Daoy (cell line): Measurements from ENCODE around the gene C15orf62. TPM values are rescaled to one million over a fixed set of nuclear protein-coding genes. Genes with fewer than 3 reads are reported as not detected.

Experiments used
- DNase-seq: peaks from one replicate; pipeline ENCODE4 v3.0.0-alpha.2; 2015; ENCODE audit warnings: low read depth
- total RNA-seq: library from RNA; depleted of rRNA; stranded (reverse); fragments of >200 nt; shearing (Covaris generic); gene quantifications from 2 replicates; pipeline ENCODE4 v1.2.3, GENCODE V29; 2014; rRNA removed

C15orf62 gene, protein sequence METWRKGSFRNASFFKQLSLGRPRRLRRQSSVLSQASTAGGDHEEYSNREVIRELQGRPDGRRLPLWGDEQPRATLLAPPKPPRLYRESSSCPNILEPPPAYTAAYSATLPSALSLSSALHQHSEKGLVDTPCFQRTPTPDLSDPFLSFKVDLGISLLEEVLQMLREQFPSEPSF
- 0.40 TPM in 1 of 2 replicates, not detected in the other for total RNA-seq

DNA sequence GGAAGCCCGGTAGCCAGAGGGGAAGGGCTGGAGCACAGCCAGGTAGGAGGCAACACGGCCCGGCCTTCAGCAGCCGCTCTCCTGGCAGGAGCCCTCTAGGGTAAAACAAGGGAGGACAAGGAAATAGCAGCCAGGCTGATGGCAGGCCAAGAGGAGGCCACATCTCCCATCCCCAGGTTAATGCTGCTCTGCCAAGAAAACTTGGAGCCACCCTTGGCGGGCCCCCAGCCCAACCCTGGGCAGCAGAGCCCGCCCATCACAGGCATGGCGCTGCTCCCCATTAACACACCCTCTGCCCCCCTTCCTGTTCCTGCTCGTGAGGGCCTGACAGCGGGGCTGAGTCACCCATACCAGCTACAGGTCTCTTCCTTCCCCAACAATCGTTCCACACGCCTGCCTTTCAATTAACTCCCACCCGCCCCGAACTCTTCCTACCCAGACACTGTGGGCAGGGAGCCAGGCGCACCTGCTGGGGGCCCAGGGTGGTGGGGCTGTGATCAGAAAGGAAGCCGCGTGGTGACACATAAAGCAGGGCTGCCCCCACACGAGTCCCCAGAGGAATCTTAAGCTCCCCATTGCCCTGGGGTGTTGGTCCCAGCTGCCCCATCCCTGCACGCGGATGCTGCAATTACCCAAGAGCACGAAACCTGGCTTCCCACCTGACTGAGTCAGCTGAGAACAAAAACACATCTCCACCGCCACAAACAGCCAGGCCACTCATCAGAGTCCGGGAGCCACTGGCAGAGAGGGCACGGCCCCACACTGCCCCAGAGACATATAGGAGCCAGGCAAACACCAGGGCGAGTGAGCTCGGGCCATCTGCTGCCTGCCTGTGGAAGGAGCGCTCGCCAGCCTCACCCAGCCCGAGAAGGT lies at the start of gene C15orf62:
TSS of gene C15orf62 (plus strand) at position 707 of the 873 bp plus-strand sequence. CDS start 516 bp downstream, outside the sequence.
- DNase-seq = peak; percentile 92

DNA sequence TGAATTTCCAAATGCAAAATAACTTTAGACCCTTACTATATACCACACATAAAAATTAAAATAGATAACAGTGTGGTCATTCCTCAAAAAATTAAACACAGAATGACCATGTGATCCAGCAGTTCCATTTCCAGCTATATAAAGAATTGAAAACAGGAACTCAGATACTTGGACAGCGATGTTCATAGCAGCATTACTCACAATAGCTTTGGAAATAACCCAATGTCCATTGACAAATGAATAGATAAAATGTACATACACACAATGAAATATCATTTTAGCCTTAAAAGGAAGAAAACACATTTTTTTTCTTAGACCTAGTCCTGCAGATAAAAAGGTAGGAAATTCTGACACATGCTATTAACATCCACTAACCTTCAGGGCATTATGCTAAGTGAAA lies 48.1 kb upstream of the C15orf62 start:
- DNase-seq = no peak

DNA sequence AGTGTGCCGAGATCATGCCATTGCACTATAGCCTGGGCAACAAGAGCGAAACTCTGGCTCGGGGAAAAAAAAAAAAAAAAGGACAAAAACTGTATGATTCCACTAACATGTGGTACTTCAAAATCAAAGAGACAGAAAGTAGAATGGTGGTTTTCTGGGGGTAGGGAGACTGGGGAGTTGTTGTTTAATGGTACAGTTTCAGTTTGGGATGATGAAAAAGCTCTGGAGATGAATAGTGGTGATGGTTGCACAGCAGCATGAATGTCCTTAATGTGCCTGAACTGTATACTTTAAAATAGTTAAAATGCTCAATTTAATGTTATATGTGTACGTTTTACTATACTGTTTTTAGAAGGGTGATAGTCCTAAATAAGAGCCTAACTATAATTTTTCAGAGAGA lies 47.4 kb upstream of the C15orf62 start:
- no peak for DNase-seq

DNA sequence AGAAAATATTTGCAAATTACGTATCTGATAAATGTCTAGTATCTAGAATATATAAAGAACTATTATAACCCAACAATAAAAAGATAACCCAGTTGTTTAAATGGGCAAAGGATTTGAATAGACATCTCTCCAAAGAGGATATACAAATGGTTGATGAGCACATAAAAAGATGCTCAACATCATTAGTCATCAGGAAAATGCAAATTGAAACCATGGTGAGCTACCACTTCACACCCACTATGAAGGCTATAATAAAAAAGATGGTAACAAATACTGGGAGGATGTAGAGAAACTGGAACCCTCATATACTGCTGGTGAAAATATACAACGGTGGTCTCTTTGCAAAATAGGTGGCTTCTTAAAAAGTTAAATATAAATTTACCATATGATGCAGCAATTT lies 46.8 kb upstream of the C15orf62 start:
- DNase-seq = no peak

DNA sequence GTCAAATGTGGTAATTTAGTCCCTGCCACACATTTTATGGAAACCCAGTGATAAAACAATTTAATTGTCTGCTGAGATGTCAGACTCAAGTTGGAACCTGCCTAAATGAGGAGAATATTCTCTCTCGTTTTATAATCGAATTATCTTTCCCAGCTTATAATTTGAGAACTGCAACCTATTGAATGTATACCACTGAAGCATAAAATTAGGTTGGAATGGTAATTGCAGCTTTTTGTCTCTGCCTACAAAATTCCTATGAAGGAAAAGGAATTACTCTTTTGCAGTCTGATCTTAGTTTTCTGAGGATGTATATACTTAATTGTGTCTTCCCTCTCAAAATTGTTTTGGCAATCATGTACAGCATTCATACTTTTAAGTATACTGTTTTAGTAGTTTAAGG lies 45.9 kb upstream of the C15orf62 start:
- DNase-seq = no peak

DNA sequence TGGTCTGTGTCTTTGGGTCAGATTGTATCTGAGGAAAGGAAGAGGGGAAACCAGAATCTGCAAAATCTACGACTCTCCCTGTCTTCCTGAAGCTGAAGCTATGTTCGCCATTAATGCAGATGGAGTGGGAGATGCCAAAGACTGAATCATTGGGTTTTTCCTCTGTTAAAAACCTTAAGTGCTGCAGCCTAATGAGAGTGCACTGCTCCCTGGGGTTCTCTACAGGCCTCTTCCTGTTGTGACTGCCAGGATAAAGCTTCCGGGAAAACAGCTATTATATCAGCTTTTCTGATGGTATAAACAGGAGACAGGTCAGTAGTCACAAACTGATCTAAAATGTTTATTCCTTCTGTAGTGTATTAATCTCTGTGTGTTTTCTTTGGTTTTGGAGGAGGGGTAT lies 38.7 kb upstream of the C15orf62 start:
- DNase-seq = peak; percentile 4

DNA sequence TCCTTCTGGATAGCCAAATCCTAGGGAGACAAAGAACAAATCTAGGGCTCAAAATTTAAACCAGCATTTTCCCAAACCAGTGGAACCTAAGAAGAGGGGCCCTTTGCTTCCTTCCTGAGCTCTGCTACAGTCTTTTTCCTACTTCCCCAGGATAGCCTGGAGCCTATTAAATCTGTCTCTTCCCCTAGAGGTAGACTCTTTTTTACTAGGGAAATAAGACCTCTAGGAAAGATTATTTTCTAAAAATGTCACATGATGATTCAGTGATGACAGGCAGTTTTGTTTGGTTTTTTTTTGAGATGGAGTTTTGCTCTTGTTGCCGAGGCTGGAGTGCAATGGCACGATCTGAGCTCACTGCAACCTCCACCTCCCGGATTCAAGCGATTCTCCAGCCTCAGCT lies 33.2 kb upstream of the C15orf62 start:
- no peak for DNase-seq

DNA sequence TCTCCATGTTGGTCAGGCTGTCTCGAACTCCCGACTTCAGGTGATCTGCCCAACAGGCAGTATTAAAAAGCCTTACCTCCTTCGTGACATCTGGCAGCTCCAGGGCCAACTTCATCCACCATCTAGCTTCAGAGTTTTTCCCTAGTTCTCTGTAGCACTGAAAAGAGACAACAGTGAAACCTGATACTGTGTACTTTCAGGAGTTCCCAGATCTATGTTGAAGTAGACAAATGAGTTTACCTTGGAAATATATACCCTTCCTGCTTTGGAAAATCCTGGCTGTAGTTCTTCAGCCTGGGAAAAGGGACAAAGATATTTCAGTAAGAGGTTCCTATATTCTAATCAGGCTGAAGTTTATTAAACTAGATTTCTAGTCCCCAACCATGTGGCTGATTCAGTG lies 32.7 kb upstream of the C15orf62 start:
- no peak for DNase-seq

DNA sequence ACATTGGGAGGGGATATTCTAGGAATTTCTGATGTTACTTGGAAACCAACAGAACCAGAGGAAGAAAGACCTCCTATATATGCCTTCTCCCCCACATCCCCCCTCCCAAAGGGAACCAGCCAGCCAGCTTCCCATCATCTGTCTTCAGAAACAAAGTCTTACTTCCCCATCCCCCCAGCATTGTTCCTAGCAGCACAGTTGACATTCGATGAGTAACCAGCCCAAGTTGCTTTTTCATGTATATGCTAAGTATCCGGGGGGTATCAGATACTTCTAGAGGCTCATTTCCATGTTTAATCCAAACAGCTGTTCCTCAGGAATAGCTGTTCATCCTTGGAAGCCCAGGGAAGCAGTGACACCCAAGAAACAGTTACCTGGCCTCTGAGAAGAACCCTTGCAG lies 30.7 kb upstream of the C15orf62 start:
- no peak for DNase-seq

DNA sequence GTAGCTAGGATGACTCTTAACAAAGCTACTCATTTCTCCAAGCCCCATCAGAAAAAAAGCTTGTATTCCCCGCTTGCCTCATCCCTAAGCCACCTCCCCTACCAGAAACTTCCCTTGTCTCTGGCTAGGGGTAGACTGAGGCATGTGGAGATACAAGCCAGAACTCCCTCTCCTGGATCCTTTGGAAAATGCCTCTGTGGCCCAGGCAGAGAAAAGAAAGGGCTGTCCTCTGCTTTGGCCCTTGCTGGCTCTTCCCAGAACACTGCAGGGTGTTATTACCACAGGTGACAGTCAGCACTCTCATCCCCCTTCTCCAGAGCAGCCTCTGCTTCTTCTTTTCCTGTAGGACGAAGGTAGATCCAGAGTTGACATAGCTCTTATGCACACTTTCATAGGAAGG lies 29.9 kb upstream of the C15orf62 start:
- DNase-seq = no peak

DNA sequence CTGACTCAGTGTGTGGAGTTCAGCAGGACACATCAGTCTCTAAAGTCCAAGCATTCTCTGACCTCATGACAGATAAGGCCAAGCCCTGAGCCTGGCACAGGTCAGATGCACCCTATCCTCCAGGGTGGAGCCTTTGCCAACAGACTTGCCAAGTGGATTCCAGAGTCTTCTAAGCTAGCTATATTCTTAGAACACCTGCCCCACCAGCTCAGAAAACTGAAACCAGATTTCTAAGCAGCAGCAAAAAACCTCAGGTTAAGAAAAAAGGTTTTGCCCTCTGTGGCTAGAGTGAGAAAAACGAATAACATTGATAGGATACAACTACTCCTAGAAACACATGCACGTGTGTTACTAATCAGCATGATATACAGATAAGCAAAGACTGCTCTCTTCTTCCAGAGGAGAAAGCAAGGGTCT lies 26.3 kb upstream of the C15orf62 start:
- DNase-seq = no peak

DNA sequence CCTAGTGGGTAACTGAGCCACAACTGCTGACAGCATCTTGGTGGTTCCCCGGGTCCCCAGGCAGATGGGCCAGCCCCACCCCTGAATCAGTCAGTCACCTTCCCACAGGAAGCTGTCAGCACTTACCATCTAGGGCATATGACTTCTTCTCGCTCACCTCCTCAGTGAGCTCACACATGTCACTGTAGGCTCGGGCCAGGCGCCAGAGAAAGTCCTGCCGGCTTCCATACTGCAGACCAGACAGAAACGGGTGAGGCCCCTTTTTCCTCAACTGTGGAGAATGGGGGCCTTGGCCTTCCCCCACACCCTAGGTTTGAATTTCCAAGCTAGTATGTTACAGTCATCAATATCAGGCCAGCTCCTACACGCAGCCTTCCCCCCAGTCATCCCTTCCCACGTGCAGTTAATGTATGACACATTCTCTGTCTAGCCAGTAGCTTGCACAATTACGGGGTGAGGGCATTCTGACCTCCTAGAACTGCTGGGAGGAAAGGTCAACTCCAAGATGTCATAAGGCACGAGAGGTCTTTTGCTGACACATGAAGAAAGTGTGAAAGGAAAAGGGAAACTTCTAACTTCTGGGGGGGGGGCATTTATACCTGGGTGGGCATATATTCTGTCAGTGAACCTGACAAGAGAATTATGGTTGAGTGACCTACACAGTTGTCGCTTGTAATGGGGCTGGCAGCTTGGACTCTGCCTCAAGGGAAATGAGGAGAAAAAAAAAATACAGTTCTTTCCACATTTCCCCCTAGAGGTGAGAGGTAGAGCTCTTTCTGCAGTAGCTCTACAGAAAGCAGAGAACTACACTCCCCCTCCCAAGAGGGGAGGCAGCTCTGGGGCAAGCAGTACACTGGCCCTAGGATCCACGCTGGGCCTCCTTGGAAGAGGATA lies 25.6 kb upstream of the C15orf62 start:
- peak; percentile 59 for DNase-seq

DNA sequence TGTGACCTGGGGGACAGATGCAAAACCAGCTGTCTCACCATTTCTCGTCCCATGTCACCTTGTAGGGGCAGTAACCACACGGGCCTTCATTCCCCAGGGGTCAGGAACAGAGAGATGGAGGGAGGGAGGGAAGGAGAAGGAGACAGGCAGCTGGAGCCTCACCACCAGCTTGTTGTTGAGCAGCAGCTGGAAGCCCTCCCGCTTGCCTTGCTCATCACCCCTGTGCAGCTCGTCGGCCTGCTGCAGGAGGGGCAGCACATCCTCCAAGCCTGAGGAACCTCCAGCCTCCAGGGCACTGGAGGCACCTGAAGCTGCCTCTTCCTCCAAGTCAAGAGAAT lies 25.0 kb upstream of the C15orf62 start:
- no peak for DNase-seq

DNA sequence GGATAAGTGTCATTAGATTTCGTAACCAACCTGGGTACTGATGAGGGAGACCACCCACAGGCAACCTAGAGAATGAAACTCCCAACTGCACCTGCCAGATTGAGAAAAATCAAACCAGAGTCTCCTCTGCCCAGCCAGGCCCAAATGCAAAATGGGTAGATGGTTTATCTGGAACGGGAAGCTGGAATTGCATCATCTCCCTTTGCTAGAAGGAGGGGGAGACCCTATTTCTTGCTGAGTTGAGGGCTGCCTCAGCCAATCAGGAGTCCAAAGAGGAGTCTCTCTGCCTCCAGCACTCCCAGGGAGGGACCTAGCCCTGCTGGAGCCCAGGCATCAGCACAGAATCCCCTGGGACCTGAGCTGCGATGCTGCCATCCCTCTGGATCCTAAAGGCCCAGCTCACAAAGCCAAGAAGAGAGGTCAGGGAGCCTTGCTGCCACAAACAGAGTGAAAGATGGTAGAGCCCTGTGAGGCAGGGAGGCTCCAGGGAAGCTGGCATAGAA lies 22.8 kb upstream of the C15orf62 start:
- no peak for DNase-seq

DNA sequence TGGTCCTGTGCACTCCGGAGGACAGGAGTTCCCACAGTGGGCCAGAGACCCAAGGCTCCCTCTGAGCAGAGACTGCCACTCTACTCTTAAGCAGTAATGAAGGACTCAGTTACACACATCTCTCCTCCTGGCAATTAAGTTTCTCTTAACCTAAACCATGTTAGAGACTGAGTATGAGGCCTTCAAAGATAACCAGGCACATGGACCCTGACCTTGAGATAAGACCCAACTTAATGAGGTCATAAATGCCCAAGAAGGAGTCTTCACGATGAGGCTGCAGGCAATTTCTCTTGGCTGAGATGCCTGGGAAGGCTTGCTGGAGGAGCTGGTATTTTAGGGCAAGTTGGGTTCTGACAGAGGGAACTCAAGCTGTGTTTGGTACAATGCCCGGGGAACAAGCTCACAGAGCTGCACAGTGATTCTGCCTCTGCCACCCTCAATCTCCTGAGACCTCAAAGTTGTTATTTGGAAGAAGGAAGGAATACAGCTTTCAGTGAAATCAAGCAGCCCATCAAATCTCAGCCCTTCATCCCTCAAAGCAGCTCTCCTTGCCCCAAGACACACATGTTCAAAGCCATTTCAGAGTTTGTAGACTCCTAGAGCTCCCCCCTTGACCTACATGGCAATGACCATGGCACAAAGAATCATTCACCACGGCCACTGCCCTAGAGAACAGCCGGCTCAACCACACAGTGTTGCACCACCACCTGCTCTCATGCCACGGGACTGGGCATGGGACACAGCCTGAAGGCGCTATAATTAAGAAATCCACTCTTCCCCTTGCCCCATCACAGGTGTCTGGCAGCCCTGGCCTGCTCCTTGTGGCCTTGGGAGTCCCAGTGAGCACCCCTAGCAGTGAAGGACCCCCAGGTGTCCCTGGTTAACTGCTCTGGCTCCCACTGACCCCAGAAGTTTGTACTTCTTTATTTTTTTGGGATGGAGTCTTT lies 21.8 kb upstream of the C15orf62 start:
- no peak for DNase-seq

DNA sequence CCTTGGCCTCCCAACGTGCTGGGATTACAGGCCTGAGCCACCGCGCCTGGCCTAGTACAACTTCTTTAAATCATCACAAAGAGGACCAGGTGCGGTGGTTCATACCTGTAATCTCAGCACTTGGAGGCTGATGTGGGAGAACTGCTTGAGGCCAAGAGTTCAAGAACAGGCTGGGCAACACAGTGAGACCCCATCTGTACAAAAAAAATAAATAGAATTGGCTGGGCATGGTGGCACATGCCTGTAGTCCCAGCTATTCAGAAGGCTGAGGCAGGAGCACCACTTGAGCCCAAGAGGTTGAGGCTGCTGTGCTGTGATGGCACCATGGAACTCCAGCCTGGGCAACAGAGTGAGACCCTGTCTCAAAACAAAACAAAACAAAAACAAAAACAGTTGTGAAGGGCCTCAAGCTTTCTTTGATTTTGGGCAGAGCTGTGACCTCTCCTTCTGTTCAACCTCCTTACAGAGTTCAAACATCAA lies 20.6 kb upstream of the C15orf62 start:
- no peak for DNase-seq

DNA sequence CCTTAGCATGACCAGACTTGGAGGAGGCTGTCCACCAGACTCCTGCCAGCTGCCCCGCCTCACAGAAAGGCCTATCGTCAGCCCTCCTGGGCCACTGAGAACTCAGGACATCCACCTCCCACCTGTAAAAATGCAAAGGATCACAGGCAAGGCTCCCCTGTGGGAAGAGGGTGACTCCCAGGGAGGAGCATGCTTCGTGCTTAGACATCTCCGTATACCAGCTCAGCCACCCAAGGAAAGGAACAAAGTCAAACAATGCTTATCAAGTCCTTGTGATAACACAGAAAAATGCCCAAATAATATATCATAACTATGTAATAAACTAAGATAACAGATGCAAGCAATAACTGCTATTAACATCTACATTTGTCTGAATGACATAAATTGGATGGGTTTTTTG lies 18.9 kb upstream of the C15orf62 start:
- no peak for DNase-seq

DNA sequence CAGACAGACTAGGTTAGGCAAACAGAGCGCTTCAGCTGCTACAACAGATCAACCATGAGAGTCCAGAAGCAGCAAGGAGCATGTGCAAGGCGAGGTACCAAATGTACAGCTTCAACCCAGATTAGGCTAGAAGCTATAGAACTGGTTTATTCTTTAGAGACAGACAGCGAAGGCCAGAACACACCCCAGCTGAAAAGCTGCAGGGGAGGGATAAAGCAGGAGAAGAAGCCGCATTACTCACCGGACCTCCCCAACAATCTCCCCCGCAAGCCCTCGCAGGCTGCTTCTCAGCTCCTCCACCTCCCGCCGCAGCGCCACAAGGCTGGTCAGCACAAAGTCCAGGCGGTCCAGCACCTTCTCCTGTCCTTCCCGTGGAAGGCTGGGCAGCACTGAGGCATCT lies 18.0 kb upstream of the C15orf62 start:
- no peak for DNase-seq

DNA sequence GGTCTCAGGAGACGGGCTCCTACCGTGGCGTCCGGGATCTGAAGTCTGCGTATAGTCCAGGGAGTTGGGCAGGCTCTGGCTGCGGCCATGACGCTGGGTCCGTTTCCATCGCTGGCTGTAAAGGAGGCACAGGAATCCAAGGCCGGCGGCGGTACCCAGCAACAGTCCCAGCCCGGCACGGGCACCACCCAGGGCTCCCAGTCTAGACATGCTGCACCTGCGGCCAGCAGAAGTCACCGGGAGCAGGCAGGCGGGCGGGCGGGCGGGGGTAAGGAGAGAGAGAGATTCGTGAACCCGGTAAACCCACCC lies 15.3 kb upstream of the C15orf62 start:
- no peak for DNase-seq

DNA sequence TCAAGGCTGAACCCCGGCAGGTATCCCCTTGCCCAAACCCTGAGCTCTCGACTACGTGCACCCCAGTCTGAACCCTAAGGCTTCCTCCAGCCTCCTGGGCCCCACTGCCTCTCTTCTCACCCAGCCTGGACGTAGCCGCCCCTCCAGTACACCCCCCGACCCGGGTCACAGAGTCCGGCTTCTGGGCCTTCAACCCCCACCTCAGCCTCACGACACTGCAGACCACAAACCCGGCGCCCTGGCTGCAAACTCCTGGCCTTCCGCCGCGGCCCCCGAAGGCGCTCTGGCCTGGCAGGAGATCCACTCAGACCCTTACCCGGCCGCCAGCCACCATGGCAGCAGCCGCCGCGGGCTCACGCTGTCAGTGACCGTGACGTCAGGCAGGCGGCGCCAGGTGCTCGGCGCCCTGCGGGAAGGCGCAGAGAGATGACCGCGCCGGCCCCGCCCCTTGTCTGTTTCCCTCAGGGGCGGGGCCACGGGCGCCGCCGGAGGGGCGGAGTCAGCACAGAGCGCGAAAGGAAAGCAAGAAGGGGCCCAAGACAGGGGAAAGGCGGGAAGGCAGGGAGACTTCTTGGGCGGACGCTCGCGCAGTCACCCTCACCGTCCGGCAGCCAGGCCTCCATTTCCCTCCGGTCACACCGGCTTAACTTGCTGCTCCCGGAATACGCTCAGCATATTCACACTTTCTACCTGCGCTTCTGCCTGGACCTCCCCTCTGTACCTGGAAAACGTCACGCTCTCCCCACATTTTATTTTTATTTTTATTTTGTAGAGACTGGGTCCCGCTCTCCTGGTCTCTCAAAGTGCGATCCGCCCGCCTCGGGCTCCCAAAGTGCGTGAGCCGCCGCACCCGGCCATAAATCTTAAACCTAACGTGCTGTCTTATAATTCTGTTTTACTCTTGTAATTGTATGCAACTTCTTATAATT lies 14.6 kb upstream of the C15orf62 start, which contains the start of gene RMDN3:
TSS of gene RMDN3 (minus strand) at position 372 of the 929 bp plus-strand sequence. CDS start 471 bp downstream, outside the sequence.
- DNase-seq = peak; percentile 95
